CD4-positive, alpha-beta T cell treated with Interferon alpha-2 for 1 hour (primary cell): Measurements from ENCODE around the gene DCBLD2.

Experiments used
- DNase-seq, 2 donors: peaks; one replicate each; pipeline ENCODE4 v3.0.0-alpha.2; 2020 to 2022

Gene DCBLD2

DNA sequence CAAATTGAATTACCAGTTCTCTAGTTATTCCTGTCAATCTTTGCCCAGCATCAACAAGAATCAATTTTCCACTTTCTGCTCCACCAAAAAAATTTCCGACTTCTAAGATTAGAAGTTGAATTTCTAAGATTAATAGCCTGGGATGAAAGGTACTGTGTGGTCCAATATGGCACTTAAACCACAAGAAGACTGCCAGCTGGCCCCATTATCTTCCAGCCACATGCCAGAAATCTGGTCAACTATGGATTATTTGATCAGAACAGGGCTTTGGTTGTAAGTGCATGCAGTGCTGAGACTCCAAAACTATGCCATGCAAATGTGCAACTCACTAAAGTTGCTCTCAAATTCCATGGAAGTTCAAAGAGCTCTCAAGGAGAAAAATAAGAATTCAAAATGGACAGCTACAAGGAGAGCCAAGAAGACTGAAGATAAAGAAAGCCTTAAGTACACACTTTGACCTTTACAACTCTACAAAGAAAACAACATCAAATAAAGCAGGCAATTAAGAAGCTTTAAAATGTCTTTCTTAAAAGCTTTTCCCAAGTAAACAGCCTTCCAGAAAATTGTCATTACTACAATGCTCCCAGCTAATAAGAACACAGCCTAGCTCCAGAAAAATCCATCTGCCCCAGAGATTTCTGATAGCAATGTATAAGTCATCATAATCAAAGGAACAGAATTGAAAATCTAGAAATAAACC is 74.1 kb downstream of the DCBLD2 start:
- DNase-seq = no peak

DNA sequence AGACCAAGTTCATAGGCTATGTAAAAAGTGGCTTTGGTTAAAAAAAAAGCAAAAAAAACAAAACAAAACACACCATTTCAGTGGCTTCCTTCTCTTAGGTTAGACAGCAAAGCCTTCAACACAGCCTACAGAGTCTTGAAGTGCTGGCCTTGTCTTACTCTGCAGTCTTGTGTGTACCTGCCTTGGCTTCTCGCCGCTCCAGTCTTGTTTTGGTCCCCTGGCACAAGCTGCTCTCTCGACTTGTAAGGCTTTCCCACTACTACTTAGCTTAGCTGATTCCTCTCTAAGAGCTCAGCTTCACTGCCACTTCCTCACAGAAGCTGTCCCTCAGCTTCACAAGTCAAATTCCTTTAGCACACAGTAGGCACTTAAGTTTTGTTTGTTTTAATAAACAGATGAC is 75.4 kb downstream of the DCBLD2 start:
- no peak for DNase-seq

- DNase-seq = no peak
Measured at GRCh38 chr3:98824256-98824655, 77.2 kb downstream of the DCBLD2 start.

DNA sequence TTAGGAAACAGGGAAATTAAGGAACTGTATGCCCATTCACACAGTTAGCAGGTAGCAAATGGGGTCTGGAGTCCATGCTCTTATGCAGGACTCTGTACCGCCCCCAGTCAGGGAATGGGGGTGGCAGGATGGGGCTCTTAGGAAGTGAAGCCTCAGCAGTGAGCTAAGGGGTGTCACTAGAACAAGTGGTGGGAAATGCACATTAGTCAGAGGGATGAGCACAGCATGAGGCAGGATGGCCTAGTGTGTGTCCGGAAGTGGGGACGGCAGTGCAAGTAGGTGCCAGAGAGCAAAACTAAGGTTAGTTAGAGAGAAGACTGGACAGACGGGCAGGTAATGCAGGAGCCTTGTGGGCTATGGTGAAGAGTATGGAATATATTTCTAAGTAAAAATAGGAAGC is 77.7 kb downstream of the DCBLD2 start:
- no peak for DNase-seq

DNA sequence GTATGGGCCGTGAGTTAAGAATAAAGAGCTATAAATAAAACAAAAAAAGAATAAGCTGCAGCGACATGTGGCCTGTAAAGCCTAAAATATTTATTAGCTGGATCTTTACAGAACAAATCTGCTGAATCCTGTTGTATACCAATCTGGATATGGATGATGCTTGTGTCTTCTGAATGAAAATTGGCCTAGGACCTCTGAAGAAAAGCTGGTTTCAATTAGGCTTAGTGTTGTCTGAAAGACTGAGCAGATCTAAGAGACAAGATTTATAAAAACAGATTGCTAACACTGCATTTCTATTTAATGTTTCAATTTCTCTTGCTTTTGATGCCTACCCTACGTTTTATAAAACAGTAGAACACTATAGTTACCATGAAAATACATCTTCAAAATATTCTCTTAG is 80.4 kb downstream of the DCBLD2 start:
- DNase-seq = no peak

DNA sequence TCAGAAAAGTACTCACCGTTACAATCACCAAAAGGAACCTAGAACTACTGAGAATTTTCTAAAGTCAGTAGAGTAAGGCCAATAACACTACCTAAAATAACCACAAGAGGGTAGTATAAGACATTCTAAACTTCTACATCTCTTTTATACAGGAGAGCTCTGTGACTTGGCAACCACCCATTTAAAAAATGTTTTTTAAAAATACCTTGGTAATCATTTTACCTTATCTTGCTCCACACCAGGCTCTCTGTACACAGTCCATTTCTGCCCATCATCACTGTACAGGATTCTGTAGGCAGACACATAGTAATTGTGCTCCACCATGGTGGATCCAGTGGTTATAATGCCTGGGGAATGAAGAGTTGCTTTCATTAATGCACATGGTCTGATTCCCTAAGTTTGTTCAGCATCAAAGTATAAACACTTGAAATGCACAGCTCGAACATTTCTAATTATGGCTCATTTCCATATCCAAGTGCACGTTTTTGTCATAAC is 83.9 kb downstream of the DCBLD2 start:
- peak in 1 of 2 donors; percentile 31 for DNase-seq

DNA sequence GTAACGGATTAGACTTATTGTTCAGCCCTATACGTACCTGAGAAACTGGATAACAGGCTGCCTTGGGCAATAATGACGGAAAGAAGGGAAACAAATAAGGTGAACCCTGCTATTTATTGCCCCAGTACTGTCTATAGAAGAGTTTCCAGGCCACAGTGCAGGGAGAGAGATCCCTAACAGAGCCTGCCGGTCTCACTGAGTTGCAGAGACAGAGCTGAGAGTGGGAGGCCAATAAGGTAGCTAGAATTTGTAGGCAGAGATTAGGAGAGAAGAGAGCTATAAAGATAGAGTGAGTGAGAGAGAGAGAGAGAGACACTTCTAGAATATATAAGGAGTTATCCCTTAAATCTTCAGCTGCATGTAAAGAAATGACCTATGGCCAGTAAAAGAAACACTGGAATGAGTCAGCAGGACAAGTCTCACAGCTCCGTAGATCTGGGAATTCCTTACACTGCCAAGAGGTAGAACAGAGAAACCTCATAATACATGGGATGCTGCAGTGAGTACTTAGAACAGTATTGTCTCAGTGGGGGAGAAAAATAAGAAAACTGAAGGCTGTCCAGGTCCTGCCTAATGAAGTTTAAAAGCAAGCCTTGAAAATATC is 86.6 kb downstream of the DCBLD2 start:
- DNase-seq = no peak

DNA sequence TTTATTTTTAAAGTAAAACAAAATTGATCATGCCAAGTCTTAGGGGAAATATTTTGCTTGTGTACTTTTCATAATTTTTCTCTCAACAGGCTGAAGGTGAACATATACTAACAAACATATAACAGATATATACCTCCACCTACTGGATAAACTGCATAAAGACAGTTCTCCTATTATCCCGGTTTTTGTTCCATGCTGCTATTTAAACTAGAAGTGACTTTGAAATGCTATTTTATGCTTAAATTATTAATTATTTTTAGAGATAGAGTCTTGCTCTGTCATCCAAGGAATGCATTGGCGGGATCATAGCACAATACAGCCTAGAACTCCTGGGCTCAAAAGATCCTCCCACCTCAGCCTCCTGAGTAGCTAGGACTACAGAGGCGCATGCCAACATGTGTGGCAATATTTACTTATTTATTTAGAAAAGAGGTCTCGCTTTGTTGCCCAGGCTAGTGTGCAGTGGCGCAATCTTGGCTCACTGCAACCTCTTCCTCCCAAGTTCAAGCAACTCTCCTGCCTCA is 88.6 kb downstream of the DCBLD2 start:
- DNase-seq = peak in 1 of 2 donors; percentile 15

DNA sequence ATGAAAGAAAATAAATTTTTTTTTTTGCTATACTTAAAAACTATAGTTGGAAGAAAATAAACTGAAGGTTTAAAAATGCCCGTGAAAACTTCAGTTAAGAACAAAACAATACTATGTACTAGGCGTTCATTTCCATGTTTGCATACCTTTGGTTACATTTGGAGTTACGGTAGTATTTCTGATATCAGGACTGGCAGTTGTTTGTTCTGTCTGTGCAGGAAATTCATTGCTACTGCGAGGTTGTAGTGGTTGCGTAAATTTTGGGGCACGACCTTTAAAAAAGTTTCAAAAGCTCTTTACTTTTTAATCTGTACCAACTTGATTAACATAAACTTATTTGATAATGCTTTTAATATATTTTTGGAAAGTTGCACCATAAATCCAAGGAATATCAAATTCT is 90.4 kb downstream of the DCBLD2 start:
- DNase-seq = no peak

DNA sequence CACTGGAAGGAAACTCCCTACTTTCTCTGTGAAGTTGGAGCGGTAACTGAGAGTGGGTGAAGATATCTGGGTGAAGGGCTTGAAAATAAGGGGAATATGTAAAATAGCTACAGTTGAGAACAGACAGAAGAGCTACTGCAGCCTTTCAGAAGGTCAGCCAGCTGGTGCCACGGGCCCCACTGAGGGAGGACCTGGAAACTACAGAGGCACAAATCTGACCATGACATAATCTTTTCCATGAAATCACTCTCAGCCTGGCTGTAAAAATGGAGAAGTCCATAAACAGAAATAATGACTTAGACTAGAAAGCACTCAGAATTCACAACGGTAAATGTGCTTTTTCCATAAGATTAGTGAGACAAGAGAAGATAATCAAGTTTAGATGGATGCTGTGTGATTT is 91.9 kb downstream of the DCBLD2 start:
- DNase-seq = no peak

DNA sequence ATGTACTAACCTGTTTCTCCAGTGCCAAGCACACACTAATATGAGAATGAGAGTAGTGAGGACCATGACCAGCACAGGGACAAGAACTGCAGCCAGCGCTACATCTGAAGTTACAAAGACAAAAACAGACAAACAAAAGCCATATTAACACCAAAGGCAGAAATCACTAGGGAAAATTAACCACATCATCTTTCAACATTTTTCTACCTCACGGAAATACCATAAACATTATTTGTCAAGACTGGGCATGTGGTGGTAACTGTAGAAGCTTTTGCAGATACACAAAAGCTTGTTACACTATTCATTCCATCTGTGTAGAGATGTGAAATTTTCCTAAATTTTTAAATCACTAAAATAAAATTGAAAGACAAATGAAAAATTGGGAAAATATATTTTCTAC is 93.4 kb downstream of the DCBLD2 start:
- no peak for DNase-seq

DNA sequence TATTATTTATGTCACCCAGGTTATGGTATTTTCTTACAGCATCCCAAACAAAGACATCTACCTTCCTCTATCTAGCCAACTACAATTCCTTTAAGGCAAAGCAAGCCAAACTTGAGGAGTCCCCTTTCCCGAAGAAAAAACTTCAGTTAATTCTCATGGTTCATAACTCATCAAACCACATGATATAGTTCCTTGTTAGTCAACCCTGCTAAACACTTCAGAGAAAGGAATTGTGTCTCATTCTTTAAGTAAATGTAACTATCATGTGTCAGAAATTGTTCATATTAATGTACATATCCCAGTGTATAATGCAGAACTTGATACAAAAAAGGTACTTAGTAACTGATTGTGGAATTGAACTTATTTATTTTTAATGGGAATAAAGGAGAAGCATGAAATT is 93.9 kb downstream of the DCBLD2 start:
- DNase-seq = no peak

- DNase-seq = no peak
Measured at GRCh38 chr3:98807011-98807410, 94.5 kb downstream of the DCBLD2 start.

DNA sequence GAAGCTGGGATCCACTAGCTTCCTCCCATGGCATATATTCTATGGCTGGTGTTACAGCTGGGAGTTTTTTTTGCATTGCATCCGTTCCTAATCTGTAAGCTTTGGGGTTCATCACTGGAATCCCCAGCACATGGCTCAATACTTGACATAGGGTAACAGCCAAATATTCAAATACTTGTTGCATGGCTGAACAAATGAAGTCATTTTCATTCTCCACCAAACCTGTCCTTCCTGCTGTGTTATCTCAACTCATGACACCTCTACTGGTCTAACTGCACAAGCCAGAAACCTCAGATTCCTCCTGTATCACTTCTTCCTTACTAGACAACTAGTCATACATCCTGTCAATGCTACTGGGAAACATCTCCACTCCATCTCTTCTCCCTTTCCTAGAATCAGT is 95.0 kb downstream of the DCBLD2 start:
- no peak for DNase-seq

DNA sequence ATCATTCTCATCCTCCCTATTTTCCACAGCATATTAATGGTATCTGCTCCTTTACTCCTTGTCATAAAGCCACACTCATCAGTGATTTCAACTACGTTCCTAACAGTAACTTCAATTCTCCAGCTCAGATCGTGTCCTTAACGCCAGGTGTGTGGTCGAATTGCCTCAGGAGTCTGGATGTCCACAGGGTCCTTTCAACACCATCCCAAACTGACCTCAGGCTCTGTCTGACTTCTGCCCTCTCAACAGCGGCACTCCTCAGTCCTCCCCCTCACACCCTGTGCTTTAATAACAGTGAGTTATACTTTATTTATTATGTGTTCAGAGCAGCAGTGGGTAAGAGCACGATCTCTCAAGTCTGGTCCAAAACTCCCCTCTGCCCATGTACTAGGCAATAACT is 95.9 kb downstream of the DCBLD2 start:
- DNase-seq = no peak

GRCh38 chr3:98801043-98801747 is 100.3 kb downstream of the DCBLD2 start:
- no peak for DNase-seq

DNA sequence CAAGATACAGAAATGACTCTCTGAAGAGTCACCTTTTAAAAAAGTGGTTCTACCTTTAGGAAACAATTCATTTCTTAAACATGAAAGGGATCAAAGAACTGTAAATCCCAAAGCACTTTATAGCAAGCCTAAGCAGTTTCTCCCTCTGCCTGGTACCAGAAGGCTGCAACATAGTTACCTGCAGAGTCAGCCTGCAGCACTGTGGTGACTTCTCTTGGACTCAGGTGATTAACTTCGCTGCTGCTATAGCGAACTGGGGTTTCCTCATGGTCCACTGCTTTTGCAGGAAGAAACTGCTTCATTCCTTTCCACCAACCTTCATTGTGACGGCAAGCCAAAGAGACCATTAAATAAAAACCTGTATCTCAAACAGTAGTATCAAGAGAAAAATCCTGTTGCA is 101.1 kb downstream of the DCBLD2 start:
- no peak for DNase-seq

DNA sequence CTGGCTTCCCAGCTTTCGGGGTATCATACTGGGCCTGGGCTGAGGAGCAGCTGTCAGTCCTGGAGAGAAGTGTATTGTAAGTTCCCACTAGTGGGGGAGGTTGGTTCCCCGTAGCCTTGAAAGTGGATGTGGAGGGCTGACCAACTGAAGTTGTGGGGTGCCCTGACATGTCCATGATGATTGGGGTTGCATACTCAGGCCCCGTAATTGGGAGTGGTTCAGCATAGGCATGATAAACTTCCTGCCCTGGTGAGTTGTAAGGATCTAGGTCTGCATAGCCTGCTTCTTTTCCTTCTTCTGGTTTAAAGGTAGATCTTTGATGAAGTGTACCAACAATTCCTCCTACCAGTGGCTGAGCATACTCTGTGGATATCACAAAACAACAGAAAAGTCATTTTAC is 102.0 kb downstream of the DCBLD2 start:
- DNase-seq = no peak

- DNase-seq = no peak
Measured at GRCh38 chr3:98798820-98799219, 102.7 kb downstream of the DCBLD2 start.

GRCh38 chr3:98797905-98798304 is 103.6 kb downstream of the DCBLD2 start:
- DNase-seq = no peak

DNA sequence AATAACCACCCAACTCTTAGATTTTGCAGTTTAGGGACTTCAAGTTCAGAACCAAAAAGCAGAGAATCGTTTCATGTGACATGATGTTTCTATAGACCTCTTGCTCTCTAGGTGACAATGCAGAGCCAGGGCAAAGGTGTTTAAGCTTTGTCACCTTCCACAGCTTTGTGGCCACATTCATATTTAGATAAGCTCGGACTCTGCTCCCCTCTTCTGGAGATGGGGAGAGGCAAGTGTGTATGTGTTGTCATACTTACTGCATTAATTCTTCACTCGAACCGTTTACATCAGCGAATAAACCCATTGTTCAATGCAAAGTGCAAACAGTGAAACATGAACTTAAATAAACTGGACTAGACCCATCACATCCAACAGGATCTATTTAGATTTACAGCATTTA is 105.2 kb downstream of the DCBLD2 start:
- DNase-seq = no peak

DNA sequence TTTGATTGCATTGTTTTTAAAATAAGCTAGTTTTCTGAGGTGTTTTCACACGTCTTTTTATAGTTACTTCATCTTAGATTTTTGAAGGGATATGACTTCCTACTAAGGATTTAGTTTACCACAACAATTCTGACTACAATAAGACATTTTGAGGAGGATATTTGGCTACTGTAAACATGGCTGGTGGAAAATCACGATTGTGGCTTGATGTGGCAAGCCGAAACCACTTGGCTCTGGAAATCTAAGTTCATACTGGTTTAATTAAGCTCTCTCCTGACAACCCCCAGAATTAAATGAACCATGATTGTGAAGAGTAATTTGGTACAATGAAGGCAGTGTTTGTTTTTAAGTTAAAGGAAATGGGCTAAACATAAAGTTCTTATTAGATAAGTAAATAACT is 107.5 kb downstream of the DCBLD2 start:
- no peak for DNase-seq

- DNase-seq = no peak
Measured at GRCh38 chr3:98791341-98792325, 109.9 kb downstream of the DCBLD2 start.
